ENCODE measurements around the gene PHACTR1. TPM values are rescaled to one million over a fixed set of nuclear protein-coding genes. Genes with fewer than 3 reads are reported as not detected.

The PHACTR1 gene
- total and polyA plus RNA-seq, 2 donors (not counting 1 experiment from before 2014, with no cell fraction given): 0.60 to 1.2 TPM

- Histone ChIP-seq H3K9me3 (ENCODE audit: control insufficient read depth, insufficient read depth, low read depth, low read length) (no peaks in the 10 kb centered on the region), H3K27me3 (ENCODE audit: control insufficient read depth, insufficient read depth, low read length) (no peaks in the 10 kb centered on the region), H3K79me2 (ENCODE audit: control insufficient read depth, insufficient read depth, low read length) (no peaks in the 10 kb centered on the region), H4K20me1 (ENCODE audit: control insufficient read depth, extremely low read depth, insufficient read depth, low read length) (no peaks in the 10 kb centered on the region), H3K9ac (ENCODE audit: insufficient read depth, low read length) (no peak overlapping the region), H3K27ac (ENCODE audit: insufficient read depth, low read length) (no peak overlapping the region), H3K36me3 (ENCODE audit: control insufficient read depth, insufficient read depth, low read length) (no peaks in the 10 kb centered on the region), H3K4me3 (replicated peaks in 1 of 4; ENCODE audit: control extremely low read depth in 1 of 4, insufficient read depth in 1 of 4, low read depth in 3 of 4, low read length in 4 of 4) (no peak overlapping the region), H2AFZ (ENCODE audit: low read length) (no peak overlapping the region), H3K4me2 (ENCODE audit: extremely low read depth, insufficient read depth, low read length) (no peak overlapping the region), H3K4me1 (ENCODE audit: control insufficient read depth, extremely low read depth, insufficient read depth, low read length) (no peaks in the 10 kb centered on the region)
- TF ChIP-seq, protein P1, sequence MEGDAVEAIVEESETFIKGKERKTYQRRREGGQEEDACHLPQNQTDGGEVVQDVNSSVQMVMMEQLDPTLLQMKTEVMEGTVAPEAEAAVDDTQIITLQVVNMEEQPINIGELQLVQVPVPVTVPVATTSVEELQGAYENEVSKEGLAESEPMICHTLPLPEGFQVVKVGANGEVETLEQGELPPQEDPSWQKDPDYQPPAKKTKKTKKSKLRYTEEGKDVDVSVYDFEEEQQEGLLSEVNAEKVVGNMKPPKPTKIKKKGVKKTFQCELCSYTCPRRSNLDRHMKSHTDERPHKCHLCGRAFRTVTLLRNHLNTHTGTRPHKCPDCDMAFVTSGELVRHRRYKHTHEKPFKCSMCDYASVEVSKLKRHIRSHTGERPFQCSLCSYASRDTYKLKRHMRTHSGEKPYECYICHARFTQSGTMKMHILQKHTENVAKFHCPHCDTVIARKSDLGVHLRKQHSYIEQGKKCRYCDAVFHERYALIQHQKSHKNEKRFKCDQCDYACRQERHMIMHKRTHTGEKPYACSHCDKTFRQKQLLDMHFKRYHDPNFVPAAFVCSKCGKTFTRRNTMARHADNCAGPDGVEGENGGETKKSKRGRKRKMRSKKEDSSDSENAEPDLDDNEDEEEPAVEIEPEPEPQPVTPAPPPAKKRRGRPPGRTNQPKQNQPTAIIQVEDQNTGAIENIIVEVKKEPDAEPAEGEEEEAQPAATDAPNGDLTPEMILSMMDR (conservative IDR thresholded peaks at IDR 0.05 in 1 of 2, IDR thresholded peaks at IDR 0.05 in 1 of 2; ENCODE audit: low read depth in 1 of 2, low read length in 2 of 2): no peak
- no peak for TF ChIP-seq EZH2 (IDR thresholded peaks at IDR 0.05; ENCODE audit: low read length, missing control alignments)
- DNase-seq (ENCODE audit: low read depth in 2 of 2): peak; percentile 32 to 61
Measured at GRCh38 chr6:12751694-12752325, 35.2 kb downstream of the PHACTR1 start.

- H3K9me3 ChIP-seq (ENCODE audit: control insufficient read depth, insufficient read depth, low read depth, low read length): no peaks in the 10 kb centered on the region
- H3K9ac ChIP-seq (ENCODE audit: insufficient read depth, low read length): no peak overlapping the region
- TF ChIP-seq, protein P1 (conservative IDR thresholded peaks at IDR 0.05 in 1 of 2, IDR thresholded peaks at IDR 0.05 in 1 of 2; ENCODE audit: low read depth in 1 of 2, low read length in 2 of 2): no peak
- TF ChIP-seq EZH2 (IDR thresholded peaks at IDR 0.05; ENCODE audit: low read length, missing control alignments): no peak
- no peak overlapping the region for H2AFZ ChIP-seq (ENCODE audit: low read length)
- H3K4me1 ChIP-seq (ENCODE audit: control insufficient read depth, extremely low read depth, insufficient read depth, low read length): no peaks in the 10 kb centered on the region
- no peak for DNase-seq (ENCODE audit: low read depth in 2 of 2)
- H3K4me3 ChIP-seq (replicated peaks in 1 of 4; ENCODE audit: control extremely low read depth in 1 of 4, insufficient read depth in 1 of 4, low read depth in 3 of 4, low read length in 4 of 4): no peak overlapping the region
- H3K79me2 ChIP-seq (ENCODE audit: control insufficient read depth, insufficient read depth, low read length): no peaks in the 10 kb centered on the region
- H3K27me3 ChIP-seq (ENCODE audit: control insufficient read depth, insufficient read depth, low read length): no peaks in the 10 kb centered on the region
- H3K4me2 ChIP-seq (ENCODE audit: extremely low read depth, insufficient read depth, low read length): no peak overlapping the region
- H3K27ac ChIP-seq (ENCODE audit: insufficient read depth, low read length): no peak overlapping the region
- H3K36me3 ChIP-seq (ENCODE audit: control insufficient read depth, insufficient read depth, low read length): no peaks in the 10 kb centered on the region
- H4K20me1 ChIP-seq (ENCODE audit: control insufficient read depth, extremely low read depth, insufficient read depth, low read length): no peaks in the 10 kb centered on the region
Measured at GRCh38 chr6:12753036-12753435, 36.5 kb downstream of the PHACTR1 start.

DNA sequence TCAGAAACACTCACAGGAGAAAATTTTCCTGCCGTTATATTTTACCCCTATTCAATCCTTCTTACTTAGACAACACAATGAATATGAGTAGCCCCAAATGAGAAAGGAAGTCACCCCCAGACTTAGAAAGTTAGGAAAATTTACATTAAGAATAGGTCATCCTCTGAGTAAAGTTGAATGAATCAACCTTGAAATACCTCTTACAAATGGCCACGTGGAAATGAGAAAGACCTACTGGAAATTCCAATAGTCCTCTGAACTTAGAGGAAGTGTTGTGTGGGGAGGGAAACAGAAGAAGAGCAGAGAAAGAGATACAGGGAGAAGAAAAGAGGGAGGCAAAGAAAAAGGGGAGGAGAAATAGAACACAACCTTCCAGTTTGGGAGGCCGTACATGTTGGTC lies 43.7 kb downstream of the PHACTR1 start:
- peak in 1 of 2 donors; percentile 1 for DNase-seq (ENCODE audit: low read depth in 2 of 2)
- Histone ChIP-seq H2AFZ (ENCODE audit: low read length) (no peak overlapping the region), H3K27me3 (ENCODE audit: control insufficient read depth, insufficient read depth, low read length) (no peaks in the 10 kb centered on the region), H3K27ac (ENCODE audit: insufficient read depth, low read length) (no peak overlapping the region), H3K36me3 (ENCODE audit: control insufficient read depth, insufficient read depth, low read length) (no peaks in the 10 kb centered on the region), H3K4me1 (ENCODE audit: control insufficient read depth, extremely low read depth, insufficient read depth, low read length) (no peaks in the 10 kb centered on the region), H3K4me2 (ENCODE audit: extremely low read depth, insufficient read depth, low read length) (no peak overlapping the region), H4K20me1 (ENCODE audit: control insufficient read depth, extremely low read depth, insufficient read depth, low read length) (no peaks in the 10 kb centered on the region), H3K9me3 (ENCODE audit: control insufficient read depth, insufficient read depth, low read depth, low read length) (no peaks in the 10 kb centered on the region), H3K79me2 (ENCODE audit: control insufficient read depth, insufficient read depth, low read length) (no peaks in the 10 kb centered on the region), H3K9ac (ENCODE audit: insufficient read depth, low read length) (no peak overlapping the region), H3K4me3 (replicated peaks in 1 of 4; ENCODE audit: control extremely low read depth in 1 of 4, insufficient read depth in 1 of 4, low read depth in 3 of 4, low read length in 4 of 4) (no peak overlapping the region)
- TF ChIP-seq EZH2 (IDR thresholded peaks at IDR 0.05; ENCODE audit: low read length, missing control alignments): no peak
- TF ChIP-seq, protein P1 (conservative IDR thresholded peaks at IDR 0.05 in 1 of 2, IDR thresholded peaks at IDR 0.05 in 1 of 2; ENCODE audit: low read depth in 1 of 2, low read length in 2 of 2): no peak

Data from fibroblast of lung (primary cell).